IPS-18c (cell line): ENCODE data around the gene CCDC187.

Experiments used
- H3K4me3 ChIP-seq: 2 replicates; pipeline ENCODE4 v1.7.0; 2013; ENCODE audit warnings: low read depth, mild to moderate bottlenecking, low read length, moderate library complexity; ENCODE audit not compliant: insufficient read depth
- H3K9me3 ChIP-seq: one replicate; pipeline ENCODE4 v1.6.1; 2013; ENCODE audit warnings: mild to moderate bottlenecking, low read length, moderate library complexity; ENCODE audit not compliant: control insufficient read depth, insufficient read depth

The CCDC187 gene

GRCh38 chr9:136308702-136309053 lies 4.8 kb upstream of the CCDC187 start:
- Histone ChIP-seq H3K9me3 (no peaks in the 10 kb centered on the region), H3K4me3 (no peak overlapping the region)

- no peak overlapping the region for H3K4me3 ChIP-seq
- no peaks in the 10 kb centered on the region for H3K9me3 ChIP-seq
These were observed 4.3 kb upstream of the CCDC187 start for GRCh38 chr9:136308006-136308701.

GRCh38 chr9:136307215-136307750 lies 3.4 kb upstream of the CCDC187 start:
- no peak overlapping the region for H3K4me3 ChIP-seq

GRCh38 chr9:136306211-136307208 lies 2.6 kb upstream of the CCDC187 start:
- H3K4me3 ChIP-seq = no peak overlapping the region
- no peaks in the 10 kb centered on the region for H3K9me3 ChIP-seq

More at GRCh38 chr9:136307215-136307750, 3.4 kb upstream of the CCDC187 start:
- H3K9me3 ChIP-seq = no peaks in the 10 kb centered on the region

- Histone ChIP-seq H3K9me3 (no peaks in the 10 kb centered on the region), H3K4me3 (no peak overlapping the region)
These were observed 1.9 kb upstream of the CCDC187 start for GRCh38 chr9:136305804-136306203.

- Histone ChIP-seq H3K4me3 (no peak overlapping the region), H3K9me3 (no peaks in the 10 kb centered on the region)
These were observed 1.1 kb upstream of the CCDC187 start for GRCh38 chr9:136304981-136305380.

GRCh38 chr9:136304456-136304855 lies 562 bp upstream of the CCDC187 start:
- Histone ChIP-seq H3K9me3 (no peaks in the 10 kb centered on the region), H3K4me3 (no peak overlapping the region)

GRCh38 chr9:136303066-136303824 lies 649 bp downstream of the CCDC187 start:
- H3K9me3 ChIP-seq = no peaks in the 10 kb centered on the region
- no peak overlapping the region for H3K4me3 ChIP-seq

- H3K4me3 ChIP-seq = no peak overlapping the region
- H3K9me3 ChIP-seq = no peaks in the 10 kb centered on the region
These were observed 1.4 kb downstream of the CCDC187 start for GRCh38 chr9:136302527-136302926.

GRCh38 chr9:136300866-136301265 lies 3.0 kb downstream of the CCDC187 start:
- H3K9me3 ChIP-seq = no peaks in the 10 kb centered on the region
- no peak overlapping the region for H3K4me3 ChIP-seq

- no peak overlapping the region for H3K4me3 ChIP-seq
These were observed 3.8 kb downstream of the CCDC187 start for GRCh38 chr9:136300016-136300545.

GRCh38 chr9:136299541-136299940 lies 4.4 kb downstream of the CCDC187 start:
- H3K4me3 ChIP-seq = no peak overlapping the region
- no peaks in the 10 kb centered on the region for H3K9me3 ChIP-seq

More at GRCh38 chr9:136300016-136300545, 3.8 kb downstream of the CCDC187 start:
- no peaks in the 10 kb centered on the region for H3K9me3 ChIP-seq

GRCh38 chr9:136299116-136299515 lies 4.8 kb downstream of the CCDC187 start:
- H3K4me3 ChIP-seq = no peak overlapping the region

GRCh38 chr9:136297766-136298735 lies 5.8 kb downstream of the CCDC187 start:
- no peaks in the 10 kb centered on the region for H3K9me3 ChIP-seq
- H3K4me3 ChIP-seq = no peak overlapping the region

More at GRCh38 chr9:136299116-136299515, 4.8 kb downstream of the CCDC187 start:
- no peaks in the 10 kb centered on the region for H3K9me3 ChIP-seq

GRCh38 chr9:136297016-136297691 lies 6.7 kb downstream of the CCDC187 start:
- Histone ChIP-seq H3K9me3 (no peaks in the 10 kb centered on the region), H3K4me3 (no peak overlapping the region)
